Smooth muscle cell of the coronary artery (primary cell): Measurements from ENCODE around the gene CLRN1. TPM values are rescaled to one million over a fixed set of nuclear protein-coding genes. Genes with fewer than 3 reads are reported as not detected.

Source experiments
- total RNA-seq: library from RNA; depleted of rRNA; stranded (reverse); fragments of >200 nt; gene quantifications from 2 replicates; pipeline ENCODE4 v1.2.3, GENCODE V29; 2014; ENCODE audit warnings: low replicate concordance

The CLRN1 gene
- total RNA-seq, result not detected in 2 replicates

GRCh38 chr3:150972366-150973071 lies at the start of gene CLRN1:
Gene CLRN1, minus strand, starts transcription at chr3:150972727. Its CDS starts 19 bp downstream, at chr3:150972708.

GRCh38 chr3:150905339-150905738 lies 67.2 kb downstream of the CLRN1 start, which contains the start of gene MINDY4B:
Gene MINDY4B, minus strand, starts transcription at chr3:150905439. Its CDS starts 0 bp downstream, at chr3:150905439.

Other genes with a start within 250 kb of the CLRN1 start
- gene SIAH2, start 209.6 kb downstream of the CLRN1 start, total RNA-seq, result 19.0 and 23.5 TPM in 2 replicates
- gene MINDY4B, start 67.3 kb downstream of the CLRN1 start, total RNA-seq, result not detected in 2 replicates
- 0.30 and 0.70 TPM in 2 replicates for gene MED12L, start 112.9 kb upstream of the CLRN1 start, total RNA-seq
- not detected in 2 replicates for gene GPR171, start 230.5 kb upstream of the CLRN1 start, total RNA-seq